Activated CD4-positive, alpha-beta T cell treated with anti-CD3 and anti-CD28 coated beads for 24 hours (primary cell): ENCODE data around the gene E2F2.

Experiments
- DNase-seq, 2 donors: peaks; one replicate each; pipeline ENCODE4 v3.0.0-alpha.2; 2020; ENCODE audit warnings: low read depth in 2 of 2

The E2F2 gene

DNA sequence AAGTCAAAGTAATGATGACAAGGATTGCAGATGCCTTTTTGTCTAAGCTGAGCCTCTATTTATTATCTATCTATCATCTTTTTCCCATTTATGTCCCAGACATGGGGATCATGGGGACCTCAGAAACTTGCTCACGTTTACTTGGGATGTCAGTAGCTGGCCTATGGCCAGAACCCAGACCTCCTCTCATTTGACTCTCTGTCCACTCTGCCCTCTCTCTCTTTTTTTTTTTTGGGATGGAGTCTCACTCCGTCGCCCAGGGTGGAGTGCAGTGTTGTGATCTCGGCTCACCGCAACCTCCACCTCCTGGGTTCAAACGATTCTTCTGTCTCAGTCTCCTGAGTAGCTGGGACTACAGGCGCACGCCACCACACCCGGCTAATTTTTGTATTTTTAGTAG, 32.0 kb upstream of the E2F2 start:
- no peak for DNase-seq

- DNase-seq, result no peak
These were observed 31.3 kb upstream of the E2F2 start for GRCh38 chr1:23562137-23562876.

GRCh38 chr1:23561813-23562100, 30.7 kb upstream of the E2F2 start:
- no peak for DNase-seq

- DNase-seq, result no peak
These were observed 30.2 kb upstream of the E2F2 start for GRCh38 chr1:23561076-23561812.

- DNase-seq, result no peak
These were observed 29.1 kb upstream of the E2F2 start for GRCh38 chr1:23559985-23560741.

DNA sequence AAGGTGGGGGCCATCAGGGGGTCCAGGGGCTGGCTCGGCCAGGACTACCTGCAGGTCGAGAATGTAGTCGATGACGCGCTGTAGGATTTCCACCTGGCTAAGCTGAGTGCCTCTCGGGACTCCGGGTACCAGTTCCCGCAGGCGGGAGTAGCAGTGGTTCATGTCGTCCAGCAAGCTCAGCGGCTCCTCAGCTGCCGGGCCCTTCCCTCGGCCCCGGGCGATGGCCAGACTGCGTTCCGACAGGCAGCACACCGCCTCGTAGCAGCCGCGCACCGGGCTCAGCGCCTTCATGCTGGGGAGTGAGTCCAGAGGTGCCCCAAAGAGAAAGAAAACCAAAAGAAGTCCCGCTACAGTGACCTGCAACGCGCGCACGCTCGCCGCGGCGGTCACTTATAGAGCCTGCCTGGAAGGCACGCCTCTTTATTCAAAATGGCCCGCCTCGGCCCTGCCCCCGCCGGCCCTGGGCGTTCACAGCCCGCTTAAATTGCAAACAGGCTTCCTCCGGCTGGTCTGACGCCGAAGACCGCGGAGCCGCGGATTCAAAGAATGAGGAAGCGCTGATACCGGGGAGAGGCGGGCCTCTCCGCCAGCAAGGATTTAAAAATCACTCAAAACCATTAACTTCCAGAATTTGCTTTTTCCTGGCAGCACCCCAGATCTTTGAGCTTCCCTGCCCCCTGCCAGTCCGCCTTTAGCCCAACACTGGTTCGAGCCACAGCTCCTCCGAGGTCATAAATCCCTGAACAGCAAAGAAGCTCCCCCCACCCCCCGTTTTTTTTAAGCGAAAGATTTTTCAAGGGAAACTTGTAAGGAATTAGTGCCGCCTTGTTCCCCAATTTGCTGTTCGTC, 28.3 kb upstream of the E2F2 start, which contains the start of gene ID3:
Gene ID3, minus strand, starts transcription at position 366 of the 849 bp plus-strand sequence. Its CDS starts 75 bp downstream, at position 291.
- DNase-seq, result peak; percentile 78 to 89

DNA sequence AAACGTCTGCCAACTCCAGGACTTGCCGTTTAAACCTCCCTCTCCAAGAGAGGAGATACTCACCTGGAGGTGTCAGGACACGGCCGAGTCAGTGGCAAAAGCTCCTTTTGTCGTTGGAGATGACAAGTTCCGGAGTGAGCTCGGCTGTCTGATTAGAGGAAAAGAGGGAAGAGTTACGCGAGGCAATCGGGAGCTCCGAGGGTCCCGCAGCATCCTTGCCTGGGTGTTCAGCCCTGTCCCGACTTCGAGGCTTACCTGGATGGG, 27.8 kb upstream of the E2F2 start:
- DNase-seq, result no peak

- DNase-seq, result no peak
These were observed 27.3 kb upstream of the E2F2 start for GRCh38 chr1:23558140-23558871.

DNA sequence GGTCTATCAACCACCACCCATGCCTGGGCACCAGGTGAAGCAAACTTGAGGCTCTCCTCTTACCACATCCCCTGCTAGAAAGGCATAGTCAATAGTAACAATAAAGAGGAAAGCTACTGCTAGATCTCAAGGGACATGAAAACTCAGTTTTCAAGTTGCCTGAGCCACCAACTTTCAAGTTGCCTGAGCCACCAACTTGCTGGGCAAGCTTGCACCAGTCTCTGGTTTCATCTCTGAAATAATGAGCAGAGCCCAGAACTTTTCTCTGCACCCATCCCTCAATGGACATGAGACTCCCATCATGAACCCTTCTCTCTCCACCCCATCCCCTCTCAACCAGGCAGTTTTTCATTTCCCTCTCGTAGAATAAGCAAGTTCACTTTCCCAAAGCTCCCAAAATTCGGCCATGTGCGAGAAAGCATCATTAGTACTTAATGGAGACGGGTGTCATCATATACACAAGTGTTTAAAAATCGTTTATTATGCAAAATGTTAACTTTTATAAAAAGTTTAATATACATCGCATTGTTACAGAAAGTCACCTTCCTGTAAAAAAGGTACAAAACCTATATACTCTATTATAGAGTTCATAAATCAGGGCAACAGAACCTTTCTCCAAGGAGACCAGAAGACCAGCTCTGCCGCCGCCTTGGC, 26.6 kb upstream of the E2F2 start:
- DNase-seq, result no peak

GRCh38 chr1:23556635-23557470, 25.8 kb upstream of the E2F2 start:
- DNase-seq, result no peak

DNA sequence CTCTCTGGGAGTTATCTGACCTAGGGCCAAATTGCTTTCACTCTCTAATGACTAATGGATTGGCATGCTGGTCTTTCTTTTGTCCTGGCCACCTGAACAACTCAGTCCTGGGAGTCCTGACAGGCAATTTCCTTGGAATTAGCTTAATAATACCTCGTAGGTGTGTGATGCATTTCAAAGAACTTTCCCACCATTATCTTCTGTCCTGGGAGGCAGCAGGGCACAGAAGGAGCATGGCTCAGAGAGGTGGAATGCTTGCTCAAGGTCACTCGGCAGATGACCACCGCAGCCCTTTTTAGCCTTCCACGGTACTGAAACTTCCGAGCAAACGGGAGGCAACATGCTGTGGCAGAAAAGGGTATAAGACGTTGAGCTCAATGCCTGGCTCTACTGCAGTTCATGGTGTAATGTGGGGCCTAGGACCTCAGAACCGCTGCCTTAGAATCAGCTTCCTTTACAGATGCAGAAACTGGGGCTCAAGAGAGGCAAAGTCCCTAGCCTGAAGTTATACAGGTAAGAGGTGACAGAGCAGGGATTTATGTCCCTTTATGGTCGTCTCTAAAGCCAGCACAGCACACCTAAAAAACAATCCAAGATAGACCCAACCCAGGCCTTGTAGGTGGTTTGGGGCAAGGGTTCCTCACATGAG, 25.1 kb upstream of the E2F2 start:
- no peak for DNase-seq

DNA sequence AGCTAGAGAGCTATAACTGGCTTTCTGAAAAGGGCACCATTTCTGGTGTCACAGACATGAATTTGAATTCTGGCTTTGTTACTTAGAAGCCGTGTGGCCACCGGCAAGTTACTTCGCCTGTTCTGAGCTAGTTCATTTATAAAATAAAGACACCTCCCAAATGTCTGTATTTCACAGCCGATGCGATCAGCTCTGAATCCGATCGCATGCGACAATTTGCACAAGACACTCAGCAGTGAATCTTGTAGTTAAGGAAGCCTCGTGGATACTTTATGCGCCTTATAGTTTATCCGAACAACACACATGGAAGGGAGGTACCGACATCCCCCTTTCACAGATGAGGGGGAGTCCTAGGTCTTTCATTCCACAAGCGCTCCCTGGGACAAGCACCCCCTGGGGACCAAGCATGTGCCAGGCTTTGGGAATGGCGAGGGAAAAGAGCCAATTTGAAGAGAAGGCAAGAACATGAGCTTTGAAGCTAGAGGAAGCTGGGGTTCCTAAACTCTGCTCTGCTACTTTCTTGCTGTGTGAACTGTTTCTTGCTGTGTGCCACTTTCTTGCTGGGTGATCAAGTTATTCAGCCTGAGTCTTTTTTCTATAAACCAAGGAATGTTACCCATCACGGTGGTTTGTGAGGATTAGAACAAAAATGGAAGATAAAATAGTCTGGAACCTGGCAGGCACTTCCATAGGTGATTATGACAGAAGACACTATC, 24.4 kb upstream of the E2F2 start:
- no peak for DNase-seq

DNA sequence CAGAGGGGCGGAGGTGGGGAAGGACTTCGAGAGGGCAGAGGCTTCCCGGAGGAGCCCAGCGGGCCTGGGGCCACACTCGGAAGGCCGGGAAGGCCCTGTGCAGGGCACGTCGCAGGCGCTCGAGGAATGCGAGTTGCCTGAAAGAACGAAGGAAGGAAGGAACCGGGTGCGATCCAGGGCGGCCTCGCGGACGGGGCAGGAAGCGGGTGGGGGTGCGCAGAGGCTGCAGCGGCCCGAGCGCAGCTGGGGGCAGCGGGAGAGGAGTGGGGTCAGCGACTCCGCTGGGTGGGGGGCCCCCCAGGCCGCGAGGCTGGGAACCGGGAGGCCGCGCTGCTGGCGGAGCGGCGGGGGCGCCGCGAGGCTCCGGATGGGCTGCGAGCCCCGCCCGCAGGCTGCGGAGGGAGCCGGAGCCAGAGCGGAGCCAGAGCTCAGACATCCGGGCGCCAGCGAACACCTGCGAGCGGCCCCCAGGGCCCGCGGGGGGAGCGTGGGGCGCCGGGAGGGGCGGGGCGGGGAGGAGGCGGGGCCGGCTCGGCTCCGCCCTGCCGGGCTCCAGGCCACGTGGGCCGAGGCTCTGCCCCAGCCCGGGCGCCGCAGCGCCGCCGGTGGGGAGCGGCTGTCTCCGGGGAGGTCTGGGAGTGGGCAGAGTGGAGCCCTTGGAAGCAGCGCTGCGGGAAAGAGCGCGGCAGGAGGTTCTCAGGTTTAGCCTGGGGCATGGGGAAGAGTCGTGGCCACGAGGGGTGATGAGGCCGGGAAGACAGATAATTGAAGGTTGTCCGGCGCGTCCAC, 23.6 kb upstream of the E2F2 start:
- DNase-seq, result peak; percentile 65 to 67

GRCh38 chr1:23554127-23554480, 23.1 kb upstream of the E2F2 start:
- no peak for DNase-seq

DNA sequence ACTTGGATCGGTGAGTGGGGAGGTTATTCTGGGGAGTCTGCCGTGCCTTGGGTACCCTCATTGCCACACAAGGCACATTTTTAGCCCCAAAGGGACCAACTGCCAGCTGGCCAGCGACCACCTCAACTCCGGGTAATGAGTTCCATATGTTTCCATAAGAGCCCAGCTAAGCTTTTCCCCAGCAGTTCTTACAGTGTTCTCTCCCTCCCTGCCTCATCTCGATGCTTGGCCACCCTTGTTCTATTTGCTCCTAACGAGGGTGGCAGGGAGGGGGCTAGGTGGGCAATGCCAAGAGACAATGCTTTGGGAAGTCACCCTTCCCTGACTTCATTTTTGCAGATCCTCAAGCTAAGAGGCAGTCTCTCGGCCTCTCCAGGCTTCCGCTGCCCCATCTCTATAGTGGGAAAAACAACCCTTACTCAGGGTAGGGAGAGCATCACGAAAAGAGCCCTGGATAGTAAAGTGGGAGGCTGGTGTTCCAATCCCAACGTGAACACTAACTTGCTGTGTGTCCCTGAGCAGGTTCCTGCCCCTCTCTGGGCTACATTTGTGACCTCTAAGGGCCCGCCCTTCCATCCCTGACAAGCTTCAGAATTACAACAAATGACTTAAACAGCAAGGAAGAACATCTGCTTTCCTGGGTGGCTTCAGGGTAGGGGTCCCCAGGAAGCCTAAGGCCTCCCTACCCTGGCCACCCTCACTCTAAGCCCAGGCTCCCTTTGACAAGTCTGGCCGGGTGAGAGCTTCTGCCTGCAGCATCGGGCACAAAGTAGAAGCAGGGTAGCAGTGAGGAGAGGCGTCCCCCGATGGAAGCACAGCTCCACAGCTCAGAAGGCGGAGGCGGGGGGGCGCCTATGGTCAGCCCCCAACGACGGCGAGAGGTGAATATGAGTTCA, 22.4 kb upstream of the E2F2 start:
- no peak for DNase-seq

DNA sequence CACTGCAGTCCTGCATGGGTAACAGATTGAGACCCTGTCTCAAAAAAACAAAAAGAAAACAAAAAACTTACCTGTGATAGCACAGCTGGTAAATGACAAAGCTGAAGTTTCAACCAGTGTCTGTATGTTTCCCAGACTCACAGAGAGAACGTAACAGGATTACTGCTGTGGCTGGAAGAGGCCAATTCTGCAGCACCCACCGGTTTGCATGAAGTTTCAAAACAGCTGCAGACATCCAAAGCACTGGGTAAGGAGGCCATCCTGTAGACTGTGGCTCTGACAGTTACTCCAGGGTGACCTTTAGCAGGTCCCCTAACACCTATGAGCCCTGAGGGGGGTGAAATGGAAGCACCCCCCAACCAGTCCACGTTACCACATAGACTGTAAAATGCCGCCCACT, 20.8 kb upstream of the E2F2 start:
- DNase-seq, result no peak

DNA sequence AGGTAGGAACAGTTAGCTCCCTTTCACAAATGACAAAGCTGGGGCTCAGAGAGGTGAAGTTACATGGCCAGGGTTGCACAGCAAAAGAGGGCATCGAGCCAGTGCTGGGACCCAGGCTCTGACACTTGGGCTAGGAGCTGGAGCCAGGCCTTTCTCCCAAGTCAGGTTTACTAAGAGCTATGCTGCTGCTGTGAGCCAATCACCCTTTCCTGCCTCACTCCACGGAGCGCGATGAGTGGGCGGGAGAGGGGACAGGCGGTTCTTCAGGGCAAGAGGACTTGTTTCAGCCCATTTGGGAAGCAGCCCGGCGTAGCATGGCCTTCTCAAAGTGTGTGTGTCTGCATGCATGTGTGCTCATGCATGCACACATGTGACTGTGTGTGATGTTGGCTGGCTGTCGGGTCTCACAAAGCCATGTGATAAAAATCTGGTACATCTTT, 17.7 kb upstream of the E2F2 start:
- DNase-seq, result no peak
